ENCODE data around the gene TSACC.
"Not testable (repeated sequence)": the region's sequence is repeated elsewhere in the genome, so short reads cannot be mapped to it uniquely, and the experiment has no call there.

Gene TSACC

GRCh38 chr1:156338180-156338976 lies at the start of gene TSACC, which contains the start of gene CCT3:
Gene TSACC, plus strand, starts transcription at chr1:156338526. Its CDS starts 1,232 bp downstream, at chr1:156339758.
Gene CCT3, minus strand, starts transcription at chr1:156338292. Its CDS starts 108 bp downstream, at chr1:156338184.
- peak; percentile 99 for DNase-seq

- no peak for DNase-seq
Measured at GRCh38 chr1:156289857-156290256, 48.5 kb upstream of the TSACC start.

GRCh38 chr1:156291226-156292061 lies 46.9 kb upstream of the TSACC start:
- peak; percentile 56 for DNase-seq

- DNase-seq = no peak
Measured at GRCh38 chr1:156293098-156293434, 45.3 kb upstream of the TSACC start.

- DNase-seq = no peak
Measured at GRCh38 chr1:156293895-156294294, 44.4 kb upstream of the TSACC start.

GRCh38 chr1:156295391-156295947 lies 42.9 kb upstream of the TSACC start, which contains the start of gene GLMP:
Gene GLMP, minus strand, starts transcription at chr1:156295679. Its CDS starts 34 bp downstream, at chr1:156295645.
- DNase-seq = peak; percentile 31

GRCh38 chr1:156298852-156299357 lies 39.4 kb upstream of the TSACC start, which contains the start of gene VHLL:
Gene VHLL, minus strand, starts transcription at chr1:156299307. Its CDS starts 118 bp downstream, at chr1:156299189.
- no peak for DNase-seq

GRCh38 chr1:156303241-156303640 lies 35.1 kb upstream of the TSACC start:
- DNase-seq = no peak

GRCh38 chr1:156305215-156305614 lies 33.1 kb upstream of the TSACC start:
- DNase-seq = no peak

DNA sequence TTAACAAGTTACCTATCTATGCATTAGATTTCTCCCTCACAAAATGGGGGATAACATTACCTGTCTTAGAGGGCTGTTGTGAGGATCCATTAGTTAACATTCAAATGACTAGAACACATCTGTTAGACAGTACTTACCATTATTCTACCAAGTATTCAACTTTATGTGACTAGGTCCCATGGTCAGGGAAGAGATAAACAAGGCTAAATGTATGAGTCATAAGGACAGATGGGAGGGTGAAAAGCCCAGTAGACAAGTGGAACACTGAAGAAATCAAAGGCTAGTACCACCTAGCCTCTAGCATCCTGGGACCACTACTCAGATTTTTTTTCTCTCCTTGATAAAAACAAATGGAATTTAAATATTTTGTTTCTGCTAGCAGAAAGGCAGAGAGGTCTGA lies 30.2 kb upstream of the TSACC start:
- DNase-seq = no peak

- peak; percentile 72 for DNase-seq
Measured at GRCh38 chr1:156310962-156311361, 27.4 kb upstream of the TSACC start.

DNA sequence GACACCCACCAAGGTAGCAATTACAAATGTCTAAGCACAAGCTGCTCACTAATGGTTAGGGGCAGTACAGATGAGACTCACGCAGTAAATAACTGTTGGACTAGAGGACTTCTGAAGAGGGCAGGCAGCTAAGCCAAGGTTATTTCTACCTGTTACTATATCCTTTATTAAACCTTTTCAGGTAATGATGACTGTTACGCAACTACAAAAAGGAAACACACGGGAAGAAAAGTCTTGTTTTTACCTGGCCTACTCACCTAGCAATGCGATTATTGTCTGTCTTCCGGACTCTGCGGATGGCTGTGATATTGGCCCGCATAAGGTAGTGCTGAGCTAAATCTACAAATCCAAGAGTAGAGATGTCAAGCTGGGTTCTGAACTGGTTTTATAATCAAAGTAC lies 21.4 kb upstream of the TSACC start:
- no peak for DNase-seq

DNA sequence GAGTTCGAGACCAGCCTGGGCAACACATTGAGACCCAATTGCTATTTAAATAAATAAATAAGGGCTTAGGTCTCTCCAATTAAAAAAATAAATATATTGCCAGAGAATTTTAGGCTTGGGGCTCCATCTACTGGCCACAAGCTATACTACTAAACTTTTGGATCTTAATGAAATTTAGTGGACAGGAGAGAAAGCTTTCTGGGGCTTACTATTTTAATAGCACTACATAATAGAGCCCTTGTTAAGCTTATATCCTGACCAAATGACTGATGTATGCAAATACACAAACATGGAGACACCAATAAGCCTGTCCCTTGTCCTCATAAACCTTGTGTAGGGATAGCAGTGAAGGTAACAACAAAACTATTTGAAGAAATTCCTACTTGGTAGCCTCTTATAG lies 18.7 kb upstream of the TSACC start:
- peak; percentile 12 for DNase-seq

- no peak for DNase-seq
Measured at GRCh38 chr1:156320560-156320959, 17.8 kb upstream of the TSACC start.

- DNase-seq = not testable (repeated sequence)
Measured at GRCh38 chr1:156323179-156323578, 15.1 kb upstream of the TSACC start.

- no peak for DNase-seq
Measured at GRCh38 chr1:156336242-156336641, 2.1 kb upstream of the TSACC start.

DNA sequence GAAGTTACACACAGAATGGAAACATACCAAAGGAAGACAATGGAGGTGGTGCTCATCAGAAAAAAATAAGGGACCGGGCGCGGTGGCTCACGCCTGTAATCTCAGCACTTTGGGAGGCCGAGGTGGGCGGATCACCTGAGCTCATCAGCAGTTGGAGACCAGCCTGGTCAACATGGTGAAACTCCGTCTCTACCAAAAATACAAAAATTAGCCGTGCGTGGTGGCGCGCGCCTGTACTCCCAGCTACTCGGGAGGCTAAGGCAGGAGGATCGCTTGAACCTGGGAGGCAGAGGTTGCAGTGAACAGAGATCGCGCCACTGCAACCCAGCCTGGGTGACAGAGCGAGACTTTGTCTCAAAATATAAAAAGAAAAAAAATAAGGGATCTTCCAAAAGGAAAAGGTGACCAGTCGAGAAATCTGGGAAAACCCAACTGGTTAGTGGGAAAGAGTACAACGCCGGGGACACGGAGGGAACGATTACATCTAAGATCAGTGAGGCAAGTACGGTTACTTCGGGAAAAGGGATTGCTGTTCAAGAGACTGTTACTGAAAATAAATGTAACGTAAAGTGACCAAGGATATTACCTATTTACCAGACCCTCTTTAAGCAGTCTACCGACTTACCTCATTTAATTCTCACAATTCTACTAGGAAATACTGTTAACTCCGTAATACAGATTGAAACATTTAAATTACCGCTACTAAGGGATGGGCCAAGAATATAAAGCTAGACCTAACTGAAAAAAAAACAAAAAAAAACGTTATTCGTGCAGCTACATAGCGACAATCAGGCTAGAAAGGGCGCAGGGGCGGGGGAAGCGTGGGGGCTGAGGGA lies 1.1 kb upstream of the TSACC start:
- no peak for DNase-seq

- DNase-seq = no peak
Measured at GRCh38 chr1:156337888-156338179, 492 bp upstream of the TSACC start.

DNA sequence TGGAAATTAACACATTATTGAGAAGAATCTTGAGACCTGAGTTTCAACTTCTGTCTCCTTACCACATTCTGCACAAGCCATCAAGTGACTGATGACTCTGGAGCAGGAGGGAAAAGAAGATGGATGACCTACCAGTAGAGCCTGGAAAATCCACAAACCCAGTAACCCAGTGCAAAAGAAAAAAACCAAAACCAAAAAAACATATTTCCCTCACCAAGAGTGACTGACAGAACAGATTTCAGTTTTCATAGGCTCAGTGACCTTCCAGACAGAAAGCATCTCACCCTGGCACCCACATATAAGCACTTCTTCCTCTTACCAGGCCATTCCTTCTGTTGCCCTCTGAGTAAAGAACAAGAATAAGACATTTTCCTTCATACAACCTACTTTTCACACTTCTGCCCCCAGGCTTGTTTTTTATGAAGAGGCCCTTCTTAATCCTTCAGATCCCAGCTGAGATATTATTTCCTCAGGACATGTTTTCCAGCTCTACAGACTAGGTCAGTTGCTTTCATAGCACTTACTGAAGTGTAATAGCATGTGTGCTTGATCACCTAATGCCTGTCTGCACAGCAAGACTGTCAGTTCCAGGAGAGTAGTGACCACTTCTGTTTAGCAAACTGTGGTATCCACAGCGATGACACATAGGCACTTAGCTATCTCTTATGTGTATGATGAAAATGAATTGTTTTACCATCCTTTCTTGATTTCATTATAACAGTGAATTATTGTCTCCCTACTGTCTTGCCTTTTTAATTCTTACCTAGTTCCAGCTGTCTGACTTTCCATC lies 4.0 kb downstream of the TSACC start:
- DNase-seq = peak; percentile 15

DNA sequence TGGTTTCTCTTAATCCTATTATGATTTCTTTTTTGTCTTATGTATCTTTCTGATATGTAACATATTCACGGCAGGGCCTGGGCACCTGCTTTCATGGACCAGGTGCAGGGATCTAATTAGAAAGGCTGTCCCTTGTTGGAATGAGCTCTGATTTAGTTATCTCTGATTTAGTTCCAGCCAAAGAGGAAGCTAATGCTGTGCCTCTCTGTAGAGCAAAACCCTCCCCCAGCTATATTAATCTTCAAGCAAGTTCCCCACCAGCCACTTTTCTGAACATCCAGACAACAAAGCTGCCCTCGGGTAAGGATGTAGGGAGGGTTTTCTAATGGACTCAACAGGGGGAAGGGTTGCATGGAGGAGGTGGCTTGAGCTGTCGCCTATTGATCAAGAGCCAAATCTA lies 6.1 kb downstream of the TSACC start:
- DNase-seq = no peak

GRCh38 chr1:156346035-156346434 lies 7.7 kb downstream of the TSACC start:
- not testable (repeated sequence) for DNase-seq

DNA sequence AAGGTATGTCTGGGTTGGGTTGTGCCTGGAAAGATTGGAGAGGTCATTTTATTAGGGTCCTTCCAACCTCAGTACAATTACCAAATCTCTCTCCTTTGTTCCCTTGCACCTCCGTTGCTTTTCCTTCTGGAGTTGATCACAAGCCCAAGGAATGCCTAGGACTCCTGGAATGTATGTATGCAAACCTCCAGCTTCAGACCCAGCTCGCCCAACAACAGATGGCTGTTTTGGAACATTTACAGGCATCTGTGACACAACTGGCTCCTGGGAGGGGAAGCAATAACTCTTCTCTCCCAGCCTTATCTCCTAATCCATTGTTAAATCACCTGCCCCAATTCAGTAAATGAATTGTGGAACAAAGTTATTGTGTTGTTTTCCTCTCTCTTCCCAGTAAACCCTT lies 8.3 kb downstream of the TSACC start:
- DNase-seq = no peak

Data from MV-4-11 (cell line).